ENCODE measurements around the gene RAET1E.
"Not testable (repeated sequence)": the region's sequence is repeated elsewhere in the genome, so short reads cannot be mapped to it uniquely, and the experiment has no call there.

Gene RAET1E

DNA sequence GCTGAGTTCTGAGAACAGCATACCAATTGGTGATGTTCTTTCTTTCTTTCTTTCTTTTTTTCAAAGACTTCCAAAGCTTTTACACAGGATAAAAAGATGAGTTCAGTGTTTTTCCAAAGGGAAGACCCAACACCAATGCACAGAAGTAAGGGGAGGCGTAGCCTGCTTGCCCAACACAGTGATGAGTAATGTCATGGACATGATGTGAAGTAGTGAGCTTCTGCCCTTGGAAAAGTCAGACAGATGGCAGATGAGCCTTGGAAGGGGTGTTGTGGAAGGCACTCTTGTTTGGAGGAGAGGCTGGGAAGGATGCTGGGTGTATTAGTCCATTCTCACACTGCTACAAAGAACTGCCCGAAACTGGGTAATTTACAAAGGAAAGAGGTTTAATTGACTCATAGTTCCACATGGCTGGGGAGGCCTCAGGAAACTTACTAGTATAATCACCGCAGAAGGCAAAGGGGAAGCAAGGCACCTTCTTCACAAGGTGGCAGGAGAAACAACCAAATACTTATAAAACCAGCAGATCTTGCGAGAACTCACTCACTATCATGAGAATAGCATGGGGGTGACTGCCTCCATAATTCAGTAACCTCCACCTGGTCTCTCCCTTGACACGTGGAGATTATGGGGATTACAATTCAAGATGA lies 46.3 kb downstream of the RAET1E start:
- Mint-ChIP-seq H3K36me3 (no peaks in the 10 kb centered on the region), H3K27ac (no peak overlapping the region), H3K4me1 (peaks cover 17 to 20% of the 10 kb centered on the region in 2 donors), H3K27me3 (no peaks in the 10 kb centered on the region), H3K4me3 (no peak overlapping the region), H3K9me3 (peaks cover 0 to 5% of the 10 kb centered on the region in 2 donors)
- DNase-seq (no peak), ATAC-seq (replicated peaks) (peak; percentile 38 to 39)

DNA sequence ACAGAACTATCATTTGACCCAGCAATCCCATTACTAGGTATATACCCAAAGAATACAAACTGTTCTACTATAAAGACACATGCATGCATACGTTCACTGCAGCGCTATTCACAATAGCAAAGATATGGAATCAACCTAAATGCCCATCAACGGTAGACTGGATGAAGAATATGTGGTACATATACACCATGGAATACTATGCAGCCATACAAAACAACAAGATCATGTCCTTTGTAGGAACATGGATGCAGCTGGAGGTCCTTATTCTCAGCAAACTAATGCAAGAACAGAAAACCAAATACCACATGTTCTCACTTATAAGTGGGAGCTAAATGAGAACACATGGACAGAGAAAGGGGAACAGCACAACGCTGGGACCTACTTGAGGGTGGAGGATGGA lies 49.6 kb downstream of the RAET1E start:
- not testable (repeated sequence) for H3K4me3 Mint-ChIP-seq; ATAC-seq (replicated peaks); H3K36me3 Mint-ChIP-seq; H3K9me3 Mint-ChIP-seq; H3K27ac Mint-ChIP-seq; DNase-seq; H3K27me3 Mint-ChIP-seq
- H3K4me1 Mint-ChIP-seq = peaks cover 14 to 20% of the 10 kb centered on the region in 2 donors
